ENCODE measurements around the gene OCA2. TPM values are rescaled to one million over a fixed set of nuclear protein-coding genes. Genes with fewer than 3 reads are reported as not detected.
"Not testable (repeated sequence)": the region's sequence is repeated elsewhere in the genome, so short reads cannot be mapped to it uniquely, and the experiment has no call there.

The OCA2 gene
- total RNA-seq, 1 donor from 2014 or later: not detected

GRCh38 chr15:27850050-27850449, 249.1 kb downstream of the OCA2 start:
- intact Hi-C loops (cut with micrococcal nuclease): no loop called here

- intact Hi-C loops (cut with micrococcal nuclease): not testable (repeated sequence)
Measured at GRCh38 chr15:27848936-27849335, 250.2 kb downstream of the OCA2 start.

GRCh38 chr15:27847775-27848710, 251.1 kb downstream of the OCA2 start:
- intact Hi-C loops (cut with micrococcal nuclease): no loop called here

- intact Hi-C loops (cut with micrococcal nuclease): no loop called here
Measured at GRCh38 chr15:27846722-27847395, 252.3 kb downstream of the OCA2 start.

- intact Hi-C loops (cut with micrococcal nuclease): no loop called here
Measured at GRCh38 chr15:27845535-27846369, 253.4 kb downstream of the OCA2 start.

GRCh38 chr15:27844018-27844666, 255.0 kb downstream of the OCA2 start:
- intact Hi-C loops (cut with micrococcal nuclease): no loop called here

GRCh38 chr15:27843146-27843545, 256.0 kb downstream of the OCA2 start:
- intact Hi-C loops (cut with micrococcal nuclease): no loop called here

GRCh38 chr15:27842526-27842925, 256.6 kb downstream of the OCA2 start:
- intact Hi-C loops (cut with micrococcal nuclease): no loop called here

- intact Hi-C loops (cut with micrococcal nuclease): no loop called here
Measured at GRCh38 chr15:27835233-27835939, 263.7 kb downstream of the OCA2 start.

GRCh38 chr15:27834684-27835083, 264.4 kb downstream of the OCA2 start:
- intact Hi-C loops (cut with micrococcal nuclease): no loop called here

GRCh38 chr15:27833974-27834373, 265.1 kb downstream of the OCA2 start:
- intact Hi-C loops (cut with micrococcal nuclease): no loop called here

GRCh38 chr15:27833178-27833577, 265.9 kb downstream of the OCA2 start:
- intact Hi-C loops (cut with micrococcal nuclease): no loop called here

- intact Hi-C loops (cut with micrococcal nuclease): no loop called here
Measured at GRCh38 chr15:27832237-27832596, 266.9 kb downstream of the OCA2 start.

GRCh38 chr15:27831384-27832236, 267.5 kb downstream of the OCA2 start:
- intact Hi-C loops (cut with micrococcal nuclease): no loop called here

GRCh38 chr15:27828746-27829145, 270.4 kb downstream of the OCA2 start:
- intact Hi-C loops (cut with micrococcal nuclease): no loop called here

GRCh38 chr15:27826902-27827714, 272.0 kb downstream of the OCA2 start:
- intact Hi-C loops (cut with micrococcal nuclease): no loop called here

GRCh38 chr15:27826411-27826810, 272.7 kb downstream of the OCA2 start:
- intact Hi-C loops (cut with micrococcal nuclease): no loop called here

GRCh38 chr15:27824841-27825422, 274.2 kb downstream of the OCA2 start:
- intact Hi-C loops (cut with micrococcal nuclease): no loop called here

All from T-helper 2 cell treated with Interferon-gamma antibody and Interleukin-4, amounts not matched to agents 100 ng/mL and 5 ng/mL, for 36 hours (primary cell).